AG04449 (cell line): ENCODE data around the gene DYNLRB2.

ENCODE experiments used
- CTCF ChIA-PET: fragments of 350-600 bp; formaldehyde crosslinking; extraction: SDS; loops from one replicate; lab custom pipeline; 2021; ENCODE audit warnings: antibody characterized with exemption; lab: Yijun Ruan, JAX
- POLR2A ChIA-PET: fragments of 400-600, 350-600 bp; formaldehyde crosslinking; extraction: SDS; loops from one replicate; lab custom pipeline; 2020; ENCODE audit warnings: antibody characterized with exemption, inconsistent platforms; lab: Yijun Ruan, JAX
- DNase-seq: peaks from one replicate; pipeline ENCODE4 v3.0.0-alpha.2; 2010; ENCODE audit warnings: low read depth, low spot score
- H3K4me3 ChIP-seq: 2 replicates; pipeline ENCODE4 v1.5.1; 2011; ENCODE audit warnings: low read depth, mild to moderate bottlenecking, control low read depth, low read length
- CTCF ChIP-seq: IDR thresholded peaks from one replicate; pipeline ENCODE4 v1.5.1; 2011; ENCODE audit warnings: mild to moderate bottlenecking, moderate library complexity, low read length, control low read depth, inconsistent platforms; ENCODE audit not compliant: insufficient read depth; ENCODE audit errors: missing control alignments

DYNLRB2 gene

DNA sequence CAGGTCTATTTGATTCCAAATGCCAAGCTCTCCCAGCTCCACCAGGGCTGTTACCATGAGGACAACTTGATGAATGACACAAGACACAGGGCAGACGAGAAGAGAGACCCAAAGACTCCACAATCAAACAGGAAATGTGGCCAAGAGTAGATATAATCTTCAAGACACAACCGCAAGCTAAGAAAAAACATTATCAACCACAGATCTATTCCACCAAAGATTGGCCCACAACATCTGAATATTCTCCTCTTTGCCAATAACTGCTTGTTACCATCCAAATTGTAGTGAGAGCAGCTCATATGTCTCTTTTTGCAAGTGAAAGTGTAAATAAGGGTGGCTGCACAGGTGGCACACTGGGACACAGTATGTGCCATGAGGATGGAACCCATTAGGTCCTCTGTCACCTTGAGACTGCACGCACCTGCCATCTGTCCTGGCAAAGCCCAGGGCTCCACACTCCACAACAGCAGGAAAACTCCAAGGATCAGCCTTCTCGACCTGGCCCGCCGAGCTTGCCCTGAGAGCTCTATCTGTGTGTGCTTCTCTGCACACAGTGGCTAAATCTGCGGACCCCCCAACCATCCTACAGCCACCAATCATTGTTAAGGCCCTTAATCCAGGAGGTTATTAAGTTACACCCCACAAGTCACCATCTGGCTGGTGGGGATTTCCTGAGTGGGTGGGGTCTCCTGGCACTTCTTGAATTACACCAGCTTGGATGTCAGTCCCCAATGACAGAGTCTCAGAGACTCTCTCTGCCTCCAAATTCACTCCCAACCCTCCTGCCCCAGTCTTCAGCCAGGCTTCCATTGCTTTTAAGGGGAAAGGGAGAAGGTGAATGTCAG, 50.5 kb downstream of the DYNLRB2 start:
- ChIA-PET CTCF (no interaction called here), POLR2A (interaction anchor here (0.6 kb wide), 2 partner anchors 185 to 372 kb away, joined by 3 read pairs; no protein-coding TSS in a partner anchor)
- no peak overlapping the region for H3K4me3 ChIP-seq
- no peak for TF ChIP-seq CTCF
- no peak for DNase-seq

- no peak for TF ChIP-seq CTCF
- no peak overlapping the region for H3K4me3 ChIP-seq
- CTCF ChIA-PET, result no interaction called here
- no peak for DNase-seq
- POLR2A ChIA-PET, result no interaction called here
Measured at GRCh38 chr16:80592273-80592672, 51.5 kb downstream of the DYNLRB2 start.

- ChIA-PET CTCF (interaction anchor here (1.4 kb wide), 1 partner anchor 12 kb away, joined by 3 read pairs; no protein-coding TSS in a partner anchor), POLR2A (no interaction called here)
- H3K4me3 ChIP-seq, result no peak overlapping the region
- no peak for DNase-seq
- TF ChIP-seq CTCF, result no peak
Measured at GRCh38 chr16:80594756-80595155, 54.0 kb downstream of the DYNLRB2 start.

DNA sequence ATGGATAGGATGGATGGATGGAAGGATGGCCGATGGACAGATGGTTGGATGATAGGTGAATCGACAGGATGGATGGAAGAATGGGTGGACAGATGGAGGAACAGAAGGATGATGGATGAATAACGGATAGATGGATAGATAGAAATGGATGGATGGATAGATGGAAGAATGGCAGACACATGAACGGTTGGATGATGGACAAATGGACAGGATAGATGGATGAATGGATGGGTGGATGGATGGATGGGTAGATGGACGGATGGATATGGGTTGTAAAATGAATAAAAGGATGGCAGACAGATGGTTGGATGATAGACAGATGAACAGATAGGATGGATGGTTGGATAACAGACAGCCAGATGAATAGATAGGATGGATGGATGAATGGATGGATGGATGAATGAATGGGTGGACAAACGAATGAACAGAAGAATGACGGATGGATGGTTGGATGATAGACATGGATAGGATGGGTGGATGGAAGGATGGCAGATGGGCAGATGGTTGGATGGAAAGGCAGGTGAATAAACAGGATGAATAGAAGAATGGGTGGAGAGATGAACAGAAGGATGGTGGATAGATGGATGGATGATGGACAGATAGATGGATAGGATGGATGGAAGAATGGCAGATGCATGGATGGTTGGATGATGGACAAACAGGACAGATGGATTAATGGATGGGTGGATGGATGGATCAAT, 55.9 kb downstream of the DYNLRB2 start:
- DNase-seq, result no peak
- POLR2A ChIA-PET, result no interaction called here

DNA sequence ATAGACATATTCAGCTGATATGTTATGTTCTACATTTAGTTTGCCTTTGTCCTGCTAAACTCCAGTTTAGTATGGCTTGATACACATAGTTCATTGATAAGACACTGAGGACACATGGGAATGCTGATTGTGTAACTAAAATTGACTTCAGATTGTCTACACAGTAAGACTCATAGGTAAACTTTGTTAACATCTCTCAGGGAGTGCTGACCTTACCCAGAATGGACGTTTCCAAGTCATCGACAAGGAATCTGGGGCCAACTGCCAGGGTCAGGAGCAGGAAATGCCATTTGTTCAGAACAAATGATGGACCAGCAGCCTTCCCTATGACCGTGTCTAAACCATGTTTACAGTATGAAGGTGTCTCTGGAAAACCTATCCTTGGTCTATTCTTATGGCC, 58.7 kb downstream of the DYNLRB2 start:
- no peak overlapping the region for H3K4me3 ChIP-seq
- DNase-seq, result no peak
- no peak for TF ChIP-seq CTCF
- ChIA-PET POLR2A (no interaction called here), CTCF (no interaction called here)

More for the DNA sequence above, 55.9 kb downstream of the DYNLRB2 start:
- no peak overlapping the region for H3K4me3 ChIP-seq
- no peak for TF ChIP-seq CTCF
- CTCF ChIA-PET, result no interaction called here
